ENCODE measurements around the gene CCDC9B.

CCDC9B gene

GRCh38 chr15:40345225-40345866 lies 4.6 kb upstream of the CCDC9B start:
- no peak for DNase-seq (ENCODE audit: low read depth)

GRCh38 chr15:40344631-40345120 lies 3.9 kb upstream of the CCDC9B start:
- DNase-seq (ENCODE audit: low read depth), result peak; percentile 47

GRCh38 chr15:40344217-40344616 lies 3.5 kb upstream of the CCDC9B start:
- DNase-seq (ENCODE audit: low read depth), result no peak

GRCh38 chr15:40343512-40343911 lies 2.8 kb upstream of the CCDC9B start:
- no peak for DNase-seq (ENCODE audit: low read depth)

- DNase-seq (ENCODE audit: low read depth), result no peak
These were observed 1.9 kb upstream of the CCDC9B start for GRCh38 chr15:40342416-40343320.

GRCh38 chr15:40340038-40340739 lies 550 bp downstream of the CCDC9B start:
- DNase-seq (ENCODE audit: low read depth), result no peak

- DNase-seq (ENCODE audit: low read depth), result no peak
These were observed 1.2 kb downstream of the CCDC9B start for GRCh38 chr15:40339621-40339945.

- no peak for DNase-seq (ENCODE audit: low read depth)
These were observed 1.7 kb downstream of the CCDC9B start for GRCh38 chr15:40338921-40339620.

GRCh38 chr15:40338041-40338657 lies 2.6 kb downstream of the CCDC9B start:
- DNase-seq (ENCODE audit: low read depth), result peak; percentile 54

- DNase-seq (ENCODE audit: low read depth), result no peak
These were observed 3.1 kb downstream of the CCDC9B start for GRCh38 chr15:40337597-40337996.

GRCh38 chr15:40336744-40337122 lies 4.0 kb downstream of the CCDC9B start:
- no peak for DNase-seq (ENCODE audit: low read depth)

- no peak for DNase-seq (ENCODE audit: low read depth)
These were observed 4.6 kb downstream of the CCDC9B start for GRCh38 chr15:40335938-40336743.

GRCh38 chr15:40334941-40335795 lies 5.6 kb downstream of the CCDC9B start:
- no peak for DNase-seq (ENCODE audit: low read depth)

- DNase-seq (ENCODE audit: low read depth), result no peak
These were observed 6.2 kb downstream of the CCDC9B start for GRCh38 chr15:40334541-40334940.

- DNase-seq (ENCODE audit: low read depth), result no peak
These were observed 6.7 kb downstream of the CCDC9B start for GRCh38 chr15:40333922-40334492.

- DNase-seq (ENCODE audit: low read depth), result no peak
These were observed 8.5 kb downstream of the CCDC9B start for GRCh38 chr15:40332113-40332781.

- no peak for DNase-seq (ENCODE audit: low read depth)
These were observed 9.1 kb downstream of the CCDC9B start for GRCh38 chr15:40331637-40332036.

- no peak for DNase-seq (ENCODE audit: low read depth)
These were observed 9.7 kb downstream of the CCDC9B start for GRCh38 chr15:40331026-40331425.

GRCh38 chr15:40330368-40330836 lies 10.3 kb downstream of the CCDC9B start:
- DNase-seq (ENCODE audit: low read depth), result no peak

Measured in stimulated activated CD8-positive, alpha-beta memory T cell treated with anti-CD3 and anti-CD28 coated beads, Interleukin-15, amount 100 ng/mL, for 1 hour (primary cell).